Endometrial microvascular endothelial cells (primary cell): ENCODE results near the gene XPNPEP3. TPM values are rescaled to one million over a fixed set of nuclear protein-coding genes. Genes with fewer than 3 reads are reported as not detected.

Source experiments
- in situ Hi-C: cut with HindIII; loops from 2 replicates; pipeline ENCODE4 v1.10.0; 2017; ENCODE audit warnings: low sequenced_read_pairs, low pct_unique_long_range_greater_than_20kb; ENCODE audit errors: inconsistent ontology term
- total RNA-seq: library from RNA; depleted of rRNA; stranded (reverse); fragments of >200 nt; gene quantifications from one replicate; pipeline ENCODE4 v1.2.3, GENCODE V29; 2015; ENCODE audit errors: inconsistent ontology term

The XPNPEP3 gene
- total RNA-seq, 1 donor from 2014 or later = 7.9 TPM

GRCh38 chr22:40919446-40919845 lies 62.5 kb downstream of the XPNPEP3 start:
- in situ Hi-C loops = no loop called here

GRCh38 chr22:40920526-40920925 lies 63.6 kb downstream of the XPNPEP3 start:
- in situ Hi-C loops = no loop called here

- in situ Hi-C loops = no loop called here
Measured at GRCh38 chr22:40922484-40923303, 65.7 kb downstream of the XPNPEP3 start.

GRCh38 chr22:40928657-40929056 lies 71.7 kb downstream of the XPNPEP3 start:
- in situ Hi-C loops = no loop called here

- in situ Hi-C loops = no loop called here
Measured at GRCh38 chr22:40932396-40932795, 75.4 kb downstream of the XPNPEP3 start.

- in situ Hi-C loops = no loop called here
Measured at GRCh38 chr22:40939202-40939601, 82.3 kb downstream of the XPNPEP3 start.

GRCh38 chr22:40950962-40951794 lies 94.2 kb downstream of the XPNPEP3 start, which contains the start of gene RBX1:
RBX1 (plus strand) TSS chr22:40951378; CDS start chr22:40951399, 21 bp downstream.
- in situ Hi-C loops = no loop called here

GRCh38 chr22:40951795-40952605 lies 95.1 kb downstream of the XPNPEP3 start:
- in situ Hi-C loops = no loop called here

GRCh38 chr22:40953471-40953870 lies 96.5 kb downstream of the XPNPEP3 start:
- in situ Hi-C loops = no loop called here

GRCh38 chr22:40954113-40954512 lies 97.2 kb downstream of the XPNPEP3 start:
- in situ Hi-C loops = no loop called here

GRCh38 chr22:40955571-40955970 lies 98.6 kb downstream of the XPNPEP3 start:
- in situ Hi-C loops = no loop called here

GRCh38 chr22:40957601-40958000 lies 100.7 kb downstream of the XPNPEP3 start:
- in situ Hi-C loops = no loop called here

- in situ Hi-C loops = no loop called here
Measured at GRCh38 chr22:40958299-40958698, 101.4 kb downstream of the XPNPEP3 start.

GRCh38 chr22:40960145-40960544 lies 103.2 kb downstream of the XPNPEP3 start:
- in situ Hi-C loops = loop anchor here (10.0 kb wide), 1 partner anchor 195 kb away; no protein-coding TSS in a partner anchor

GRCh38 chr22:40965936-40966725 lies 109.2 kb downstream of the XPNPEP3 start:
- in situ Hi-C loops = loop anchor here (10.0 kb wide), 1 partner anchor 189 kb away; no protein-coding TSS in a partner anchor

- in situ Hi-C loops = loop anchor here (10.0 kb wide), 1 partner anchor 188 kb away; no protein-coding TSS in a partner anchor
Measured at GRCh38 chr22:40966726-40967085, 109.8 kb downstream of the XPNPEP3 start.

- in situ Hi-C loops = loop anchor here (10.0 kb wide), 1 partner anchor 188 kb away; no protein-coding TSS in a partner anchor
Measured at GRCh38 chr22:40967111-40967760, 110.3 kb downstream of the XPNPEP3 start.

GRCh38 chr22:40972587-40972986 lies 115.6 kb downstream of the XPNPEP3 start:
- in situ Hi-C loops = no loop called here
